SK-N-SH treated with all-trans-retinoic acid at 6 μM for 48 hours (cell line): ENCODE results near the gene DENND1B.

Source experiments
- ARNTL ChIP-seq: fragments of 450-650 bp; formaldehyde crosslinking; IDR thresholded peaks from 2 replicates; pipeline ENCODE4 v1.5.0; 2020; ENCODE audit warnings: low read depth, mild to moderate bottlenecking, moderate library complexity, borderline replicate concordance
- BACH2 ChIP-seq: fragments of 250-450 bp; sonication (Bioruptor Pico); IDR thresholded peaks from 2 replicates; pipeline ENCODE4 v1.9.0; 2021; ENCODE audit warnings: mild to moderate bottlenecking, borderline replicate concordance
- ESRRG ChIP-seq: fragments of 250-450 bp; sonication (Bioruptor Pico); IDR thresholded peaks from 2 replicates; pipeline ENCODE4 v1.6.1; 2021; ENCODE audit warnings: mild to moderate bottlenecking
- ISL1 ChIP-seq: fragments of 250-450 bp; sonication (Bioruptor Pico); IDR thresholded peaks from 2 replicates; pipeline ENCODE4 v2.1.2; 2022; ENCODE audit warnings: mild to moderate bottlenecking, moderate library complexity
- OSR1 ChIP-seq: fragments of 250-450 bp; sonication (Bioruptor Pico); IDR thresholded peaks from 2 replicates; pipeline ENCODE4 v1.8.0; 2022; ENCODE audit warnings: moderate library complexity, mild to moderate bottlenecking, inconsistent platforms
- PATZ1 ChIP-seq: fragments of 250-450 bp; sonication (Bioruptor Pico); IDR thresholded peaks from 2 replicates; pipeline ENCODE4 v1.8.0; 2020; ENCODE audit warnings: mild to moderate bottlenecking, moderate library complexity, borderline replicate concordance
- PPARA ChIP-seq: fragments of 250-450 bp; sonication (Bioruptor Pico); IDR thresholded peaks from 2 replicates; pipeline ENCODE4 v1.5.0; 2020; ENCODE audit warnings: mild to moderate bottlenecking, borderline replicate concordance
- RARB ChIP-seq: fragments of 250-450 bp; sonication (Bioruptor Pico); IDR thresholded peaks from 2 replicates; pipeline ENCODE4 v1.8.0; 2021; ENCODE audit warnings: mild to moderate bottlenecking, moderate library complexity
- SNAI2 ChIP-seq: fragments of 250-450 bp; sonication (Bioruptor Pico); IDR thresholded peaks from 2 replicates; pipeline ENCODE4 v1.5.0; 2020; ENCODE audit warnings: mild to moderate bottlenecking, moderate library complexity
- TOX ChIP-seq: fragments of 250-450 bp; sonication (Bioruptor Pico); IDR thresholded peaks from 2 replicates; pipeline ENCODE4 v1.8.0; 2021; ENCODE audit warnings: mild to moderate bottlenecking, moderate library complexity, borderline replicate concordance
- ZC3H10 ChIP-seq: fragments of 250-450 bp; sonication (Bioruptor Pico); IDR thresholded peaks from 2 replicates; pipeline ENCODE4 v1.5.1; 2021; ENCODE audit warnings: mild to moderate bottlenecking, moderate library complexity
- ZFP30 ChIP-seq: fragments of 450-650 bp; formaldehyde crosslinking; IDR thresholded peaks from 2 replicates; pipeline ENCODE4 v1.5.0; 2022; ENCODE audit warnings: mild to moderate bottlenecking, moderate library complexity
- ZNF8 ChIP-seq: fragments of 450-650 bp; formaldehyde crosslinking; IDR thresholded peaks from 2 replicates; pipeline ENCODE4 v1.5.0; 2020; ENCODE audit warnings: mild to moderate bottlenecking, moderate library complexity

- TF ChIP-seq ZNF8 (CRISPR knock-in tag) = no peak
- TF ChIP-seq TOX (CRISPR knock-in tag) = peak; percentile 60; the same call in 1 of the 2 replicates
- TF ChIP-seq BACH2 (CRISPR knock-in tag) = no peak
- TF ChIP-seq OSR1 (CRISPR knock-in tag) = no peak
- no peak for TF ChIP-seq ESRRG (CRISPR knock-in tag)
- TF ChIP-seq ZFP30 (CRISPR knock-in tag) = no peak
- no peak for TF ChIP-seq ISL1 (CRISPR knock-in tag)
- no peak for TF ChIP-seq PPARA (CRISPR knock-in tag)
- no peak for TF ChIP-seq SNAI2 (CRISPR knock-in tag)
- TF ChIP-seq ZC3H10 = peak; percentile 93; the same call in 1 of the 2 replicates
- no peak for TF ChIP-seq RARB (CRISPR knock-in tag)
- no peak for TF ChIP-seq ARNTL
- TF ChIP-seq PATZ1 (CRISPR knock-in tag) = no peak
Observed at GRCh38 chr1:197683895-197684553, 91.3 kb downstream of the DENND1B start.
